ENCODE results near the gene CCDC30. TPM values are rescaled to one million over a fixed set of nuclear protein-coding genes. Genes with fewer than 3 reads are reported as not detected.

The CCDC30 gene
- total RNA-seq, 1 experiment from 2014 or later, result 1.3 TPM

GRCh38 chr1:42692461-42692860, 229.4 kb downstream of the CCDC30 start:
- no peaks in the 10 kb centered on the region for H3K9me3 ChIP-seq (ENCODE audit: control insufficient read depth, insufficient read depth, low read depth, low read length)
- DNase-seq (ENCODE audit: low read depth, low spot score), result no peak
- peaks cover 50% of the 10 kb centered on the region for H3K4me1 ChIP-seq (ENCODE audit: control insufficient read depth, insufficient read depth, low read length)
- intact Hi-C loops (cut with micrococcal nuclease; ENCODE audit: unreplicated experiment), result no loop called here
- no TSS peak for BruUV-seq (replicated peaks)
- no peak overlapping the region for H3K4me3 ChIP-seq (ENCODE audit: low read depth in 2 of 2, low read length in 2 of 2)
- POLR2A ChIA-PET, result no interaction called here
- no peaks in the 10 kb centered on the region for H3K27me3 ChIP-seq (ENCODE audit: control insufficient read depth, insufficient read depth, low read length)
- CTCF ChIA-PET, result interaction anchor here (0.5 kb wide), 1 partner anchor 74 kb away, joined by 3 read pairs; no protein-coding TSS in a partner anchor
- in situ Hi-C loops (cut with HindIII; ENCODE audit: low pct_unique_long_range_greater_than_20kb, low sequenced_read_pairs), result no loop called here
- no peak overlapping the region; the same call in 1 of the 2 replicates for H3K27ac ChIP-seq (ENCODE audit: low read length)
- ATAC-seq, result no peak
- TF ChIP-seq, protein P1, sequence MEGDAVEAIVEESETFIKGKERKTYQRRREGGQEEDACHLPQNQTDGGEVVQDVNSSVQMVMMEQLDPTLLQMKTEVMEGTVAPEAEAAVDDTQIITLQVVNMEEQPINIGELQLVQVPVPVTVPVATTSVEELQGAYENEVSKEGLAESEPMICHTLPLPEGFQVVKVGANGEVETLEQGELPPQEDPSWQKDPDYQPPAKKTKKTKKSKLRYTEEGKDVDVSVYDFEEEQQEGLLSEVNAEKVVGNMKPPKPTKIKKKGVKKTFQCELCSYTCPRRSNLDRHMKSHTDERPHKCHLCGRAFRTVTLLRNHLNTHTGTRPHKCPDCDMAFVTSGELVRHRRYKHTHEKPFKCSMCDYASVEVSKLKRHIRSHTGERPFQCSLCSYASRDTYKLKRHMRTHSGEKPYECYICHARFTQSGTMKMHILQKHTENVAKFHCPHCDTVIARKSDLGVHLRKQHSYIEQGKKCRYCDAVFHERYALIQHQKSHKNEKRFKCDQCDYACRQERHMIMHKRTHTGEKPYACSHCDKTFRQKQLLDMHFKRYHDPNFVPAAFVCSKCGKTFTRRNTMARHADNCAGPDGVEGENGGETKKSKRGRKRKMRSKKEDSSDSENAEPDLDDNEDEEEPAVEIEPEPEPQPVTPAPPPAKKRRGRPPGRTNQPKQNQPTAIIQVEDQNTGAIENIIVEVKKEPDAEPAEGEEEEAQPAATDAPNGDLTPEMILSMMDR (IDR thresholded peaks at IDR 0.05), result no peak
- TF ChIP-seq SIN3A (IDR thresholded peaks at IDR 0.05; ENCODE audit: borderline replicate concordance, insufficient read depth, low read depth, low read length), result no peak
- TF ChIP-seq TCF7L2 (IDR thresholded peaks at IDR 0.05; ENCODE audit: low read depth, low read length), result no peak
- TF ChIP-seq POLR2AphosphoS5 (IDR thresholded peaks at IDR 0.05; ENCODE audit: low read depth, low read length), result no peak
- TF ChIP-seq, protein P2, sequence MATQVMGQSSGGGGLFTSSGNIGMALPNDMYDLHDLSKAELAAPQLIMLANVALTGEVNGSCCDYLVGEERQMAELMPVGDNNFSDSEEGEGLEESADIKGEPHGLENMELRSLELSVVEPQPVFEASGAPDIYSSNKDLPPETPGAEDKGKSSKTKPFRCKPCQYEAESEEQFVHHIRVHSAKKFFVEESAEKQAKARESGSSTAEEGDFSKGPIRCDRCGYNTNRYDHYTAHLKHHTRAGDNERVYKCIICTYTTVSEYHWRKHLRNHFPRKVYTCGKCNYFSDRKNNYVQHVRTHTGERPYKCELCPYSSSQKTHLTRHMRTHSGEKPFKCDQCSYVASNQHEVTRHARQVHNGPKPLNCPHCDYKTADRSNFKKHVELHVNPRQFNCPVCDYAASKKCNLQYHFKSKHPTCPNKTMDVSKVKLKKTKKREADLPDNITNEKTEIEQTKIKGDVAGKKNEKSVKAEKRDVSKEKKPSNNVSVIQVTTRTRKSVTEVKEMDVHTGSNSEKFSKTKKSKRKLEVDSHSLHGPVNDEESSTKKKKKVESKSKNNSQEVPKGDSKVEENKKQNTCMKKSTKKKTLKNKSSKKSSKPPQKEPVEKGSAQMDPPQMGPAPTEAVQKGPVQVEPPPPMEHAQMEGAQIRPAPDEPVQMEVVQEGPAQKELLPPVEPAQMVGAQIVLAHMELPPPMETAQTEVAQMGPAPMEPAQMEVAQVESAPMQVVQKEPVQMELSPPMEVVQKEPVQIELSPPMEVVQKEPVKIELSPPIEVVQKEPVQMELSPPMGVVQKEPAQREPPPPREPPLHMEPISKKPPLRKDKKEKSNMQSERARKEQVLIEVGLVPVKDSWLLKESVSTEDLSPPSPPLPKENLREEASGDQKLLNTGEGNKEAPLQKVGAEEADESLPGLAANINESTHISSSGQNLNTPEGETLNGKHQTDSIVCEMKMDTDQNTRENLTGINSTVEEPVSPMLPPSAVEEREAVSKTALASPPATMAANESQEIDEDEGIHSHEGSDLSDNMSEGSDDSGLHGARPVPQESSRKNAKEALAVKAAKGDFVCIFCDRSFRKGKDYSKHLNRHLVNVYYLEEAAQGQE (IDR thresholded peaks at IDR 0.05; ENCODE audit: insufficient read depth in 1 of 2, low read depth in 2 of 2, low read length in 1 of 2), result no peak
- H3K36me3 ChIP-seq (ENCODE audit: control insufficient read depth, insufficient read depth, low read length), result peaks cover 62% of the 10 kb centered on the region

DNA sequence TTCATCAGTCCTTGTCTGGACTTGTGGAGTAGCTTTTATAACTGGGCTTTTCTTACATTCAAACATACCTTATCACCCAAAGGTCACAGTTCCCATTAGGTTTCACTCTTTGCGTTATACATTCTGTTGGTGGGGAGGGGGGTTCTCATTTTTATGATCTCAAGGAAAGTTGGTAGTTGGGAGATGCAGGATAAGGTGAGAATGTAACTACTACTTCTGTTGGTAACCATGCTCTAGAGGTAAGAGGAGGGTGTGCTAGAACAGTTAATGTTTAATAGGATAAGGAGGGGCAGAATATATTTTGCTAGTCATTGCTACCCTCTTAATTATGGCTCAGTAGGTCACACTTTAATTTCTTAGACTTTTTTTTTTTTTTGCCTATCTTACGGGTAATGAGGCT, 229.8 kb downstream of the CCDC30 start:
- Histone ChIP-seq H3K27ac (ENCODE audit: low read length) (peak overlapping the region; percentile 9; the same call in 1 of the 2 replicates), H3K36me3 (ENCODE audit: control insufficient read depth, insufficient read depth, low read length) (peaks cover 67% of the 10 kb centered on the region), H3K4me1 (ENCODE audit: control insufficient read depth, insufficient read depth, low read length) (peaks cover 46% of the 10 kb centered on the region), H3K27me3 (ENCODE audit: control insufficient read depth, insufficient read depth, low read length) (no peaks in the 10 kb centered on the region), H3K4me3 (ENCODE audit: low read depth in 2 of 2, low read length in 2 of 2) (no peak overlapping the region), H3K9me3 (ENCODE audit: control insufficient read depth, insufficient read depth, low read depth, low read length) (no peaks in the 10 kb centered on the region)
- TF ChIP-seq SIN3A (IDR thresholded peaks at IDR 0.05; ENCODE audit: borderline replicate concordance, insufficient read depth, low read depth, low read length), result no peak
- TF ChIP-seq TCF7L2 (IDR thresholded peaks at IDR 0.05; ENCODE audit: low read depth, low read length), result no peak
- TF ChIP-seq, protein P1 (IDR thresholded peaks at IDR 0.05), result no peak
- TF ChIP-seq POLR2AphosphoS5 (IDR thresholded peaks at IDR 0.05; ENCODE audit: low read depth, low read length), result no peak
- TF ChIP-seq, protein P2 (IDR thresholded peaks at IDR 0.05; ENCODE audit: insufficient read depth in 1 of 2, low read depth in 2 of 2, low read length in 1 of 2), result no peak
- ChIA-PET POLR2A (no interaction called here), CTCF (no interaction called here)
- DNase-seq (ENCODE audit: low read depth, low spot score), result no peak
- in situ Hi-C loops (cut with HindIII; ENCODE audit: low pct_unique_long_range_greater_than_20kb, low sequenced_read_pairs) (no loop called here), intact Hi-C loops (cut with micrococcal nuclease; ENCODE audit: unreplicated experiment) (no loop called here)
- BruUV-seq (replicated peaks), result no TSS peak
- ATAC-seq, result no peak

Measured in Panc1 (cell line).